HCT116 (cell line): ENCODE results near the gene FOXD2. TPM values are rescaled to one million over a fixed set of nuclear protein-coding genes. Genes with fewer than 3 reads are reported as not detected.

Source experiments
- ATAC-seq: fragments of 200-7000 bp; cut with Tn5 transposase; 2 replicates; pipeline ENCODE4 v1.9.1; 2020; ENCODE audit warnings: mild to moderate bottlenecking, moderate library complexity
- BruUV-seq: library from RNA; stranded (reverse); fragments of 400-500 nt; replicated peaks from 2 replicates; lab custom pipeline; 2021; lab: Mats Ljungman, UMichigan
- CTCF ChIA-PET: fragments of 300-600 bp; sonication (Branson Sonifier 250); formaldehyde crosslinking; loops from one replicate; lab custom pipeline; 2021; ENCODE audit warnings: antibody characterized with exemption; lab: Charles Lee
- POLR2A ChIA-PET: fragments of 300-600, 350-600 bp; sonication (Branson Sonifier 250); formaldehyde crosslinking; loops from one replicate; lab custom pipeline; 2021; ENCODE audit warnings: antibody characterized with exemption; lab: Charles Lee
- RAD21 ChIA-PET, 2 experiments: fragments of 300-600 bp; sonication (Branson Sonifier 250); formaldehyde crosslinking; loops; one replicate each; lab custom pipeline; 2023; ENCODE audit warnings: low total read pairs in 2 of 2; ENCODE audit not compliant: uncharacterized antibody in 2 of 2, unreplicated experiment in 2 of 2, low non-redundant PET in 1 of 2; lab: Charles Lee
- DNase-seq: peaks from one replicate; pipeline ENCODE4 v3.0.0-alpha.2; 2010; ENCODE audit warnings: low read depth, low spot score
- H2AFZ ChIP-seq: fragments of 200-600 bp; shearing (Covaris generic), sonication (generic); 2 replicates; pipeline ENCODE4 v1.6.1; 2017; ENCODE audit warnings: low read depth, mixed run types, mixed read lengths, antibody characterized with exemption, low read length; ENCODE audit not compliant: poor library complexity, severe bottlenecking
- H3K27ac ChIP-seq: 2 replicates; pipeline ENCODE4 v1.5.1; 2012; ENCODE audit warnings: low read depth, low read length
- H3K27me3 ChIP-seq: fragments of 200-600 bp; sonication (generic); 2 replicates; pipeline ENCODE4 v1.6.1; 2016; ENCODE audit warnings: mixed run types, low read length, mixed read lengths; ENCODE audit not compliant: insufficient read depth
- H3K36me3 ChIP-seq, 2 experiments: fragments of 200-500 bp in 1 of 2; fragments of 200-600 bp in 1 of 2; sonication (Bioruptor generic) in 1 of 2; sonication (generic) in 1 of 2; 2 replicates each; pipeline versions ENCODE4 v1.5.1 to v1.6.1; 2014 to 2016; ENCODE audit warnings: low read length in 2 of 2, inconsistent platforms in 1 of 2, mixed read lengths in 1 of 2, mixed run types in 1 of 2; ENCODE audit not compliant: insufficient read depth in 2 of 2, control insufficient read depth in 1 of 2
- H3K4me1 ChIP-seq, 2 experiments: fragments of 200-600 bp in 1 of 2; sonication (generic) in 1 of 2; 2 replicates each; pipeline versions ENCODE4 v1.5.1 to v1.6.1; 2012 to 2017; ENCODE audit warnings: low read length in 2 of 2, inconsistent platforms in 1 of 2, mild to moderate bottlenecking in 1 of 2, mixed read lengths in 1 of 2, mixed run types in 1 of 2, moderate library complexity in 1 of 2; ENCODE audit not compliant: insufficient read depth in 2 of 2, control insufficient read depth in 1 of 2
- H3K4me2 ChIP-seq: fragments of 200-600 bp; sonication (generic); 2 replicates; pipeline ENCODE4 v1.6.1; 2017; ENCODE audit warnings: mixed run types, low read length, mixed read lengths
- H3K4me3 ChIP-seq, 2 experiments: fragments of 200-600 bp in 1 of 2; sonication (generic) in 1 of 2; replicated peaks in 1 of 2; 2 replicates each; pipeline ENCODE4 v1.5.1; 2011 to 2016; ENCODE audit warnings: low read length in 2 of 2, control low read depth in 1 of 2, low read depth in 1 of 2, mild to moderate bottlenecking in 1 of 2, mixed read lengths in 1 of 2, mixed run types in 1 of 2
- H3K79me2 ChIP-seq: fragments of 200-600 bp; sonication (generic); 2 replicates; pipeline ENCODE4 v1.6.1; 2017; ENCODE audit warnings: mild to moderate bottlenecking, mixed run types, low read length, moderate library complexity, mixed read lengths; ENCODE audit not compliant: insufficient read depth
- H3K9ac ChIP-seq: fragments of 200-600 bp; sonication (generic); 2 replicates; pipeline ENCODE4 v1.6.1; 2016; ENCODE audit warnings: low read length, mixed read lengths
- H3K9me2 ChIP-seq: fragments of 200-600 bp; sonication (generic), shearing (Covaris generic); 2 replicates; pipeline ENCODE4 v1.6.1; 2017; ENCODE audit warnings: mixed run types, mild to moderate bottlenecking, moderate library complexity; ENCODE audit not compliant: insufficient read depth
- H3K9me3 ChIP-seq, 2 experiments: fragments of 200-500 bp in 1 of 2; fragments of 200-600 bp in 1 of 2; sonication (Bioruptor generic) in 1 of 2; sonication (generic) in 1 of 2; 2 replicates each; pipeline ENCODE4 v1.6.1; 2014 to 2017; ENCODE audit warnings: low read length in 2 of 2, mixed read lengths in 2 of 2, inconsistent platforms in 1 of 2, low read depth in 1 of 2, mild to moderate bottlenecking in 1 of 2, mixed run types in 1 of 2, moderate library complexity in 1 of 2; ENCODE audit not compliant: control insufficient read depth in 1 of 2, insufficient read depth in 1 of 2
- H4K20me1 ChIP-seq: fragments of 200-600 bp; sonication (generic), shearing (Covaris generic); 2 replicates; pipeline ENCODE4 v1.6.1; 2017; ENCODE audit warnings: mixed run types, mild to moderate bottlenecking, moderate library complexity; ENCODE audit not compliant: insufficient read depth
- ATF3 ChIP-seq: IDR thresholded peaks from 2 replicates; pipeline ENCODE4 v1.6.1; 2012
- CEBPB ChIP-seq: IDR thresholded peaks from 2 replicates; pipeline ENCODE4 v1.6.1; 2012; ENCODE audit warnings: low read depth
- CTCF ChIP-seq, 3 experiments: fragments of 200-600 bp in 1 of 3; sonication (generic) in 1 of 3; IDR thresholded peaks in 2 of 3; conservative IDR thresholded peaks in 1 of 3; 2 replicates each; pipeline ENCODE4 v1.5.1; 2012 to 2017; ENCODE audit warnings: low read depth in 2 of 3, low read length in 2 of 3, antibody characterized with exemption in 1 of 3, borderline replicate concordance in 1 of 3, control low read depth in 1 of 3, mild to moderate bottlenecking in 1 of 3, mixed read lengths in 1 of 3, mixed run types in 1 of 3, moderate library complexity in 1 of 3; ENCODE audit not compliant: insufficient read depth in 1 of 3
- EGR1 ChIP-seq: IDR thresholded peaks from 2 replicates; pipeline ENCODE4 v1.6.1; 2012; ENCODE audit warnings: low read depth
- EZH2 ChIP-seq: fragments of 200-600 bp; sonication (generic); IDR thresholded peaks from 2 replicates; pipeline ENCODE4 v1.6.1; 2017; ENCODE audit warnings: antibody characterized with exemption, mixed run types
- EZH2phosphoT487 ChIP-seq: fragments of 200-600 bp; IDR thresholded peaks from 2 replicates; pipeline ENCODE4 v1.6.1; 2018; ENCODE audit warnings: antibody characterized with exemption, borderline replicate concordance
- FOSL1 ChIP-seq: IDR thresholded peaks from 2 replicates; pipeline ENCODE4 v1.6.1; 2012; ENCODE audit warnings: low read depth
- JUND ChIP-seq: IDR thresholded peaks from 2 replicates; pipeline ENCODE4 v1.6.1; 2012
- MAX ChIP-seq: IDR thresholded peaks from 2 replicates; pipeline ENCODE4 v1.6.1; 2012
- POLR2A ChIP-seq: IDR thresholded peaks from 2 replicates; pipeline ENCODE4 v1.7.0; 2011; ENCODE audit warnings: borderline replicate concordance; ENCODE audit not compliant: insufficient read depth, insufficient read length; ENCODE audit errors: extremely low read depth
- POLR2AphosphoS5 ChIP-seq: IDR thresholded peaks from 2 replicates; pipeline ENCODE4 v1.6.1; 2011; ENCODE audit warnings: mild to moderate bottlenecking, low read depth, low read length, moderate library complexity
- RAD21 ChIP-seq: IDR thresholded peaks from 2 replicates; pipeline ENCODE4 v1.6.1; 2012; ENCODE audit warnings: low read depth, mild to moderate bottlenecking
- SIN3A ChIP-seq: IDR thresholded peaks from 2 replicates; pipeline ENCODE4 v1.6.1; 2012; ENCODE audit warnings: low read depth
- SP1 ChIP-seq: IDR thresholded peaks from 2 replicates; pipeline ENCODE4 v1.6.1; 2012; ENCODE audit warnings: low read depth
- SRF ChIP-seq: IDR thresholded peaks from 2 replicates; pipeline ENCODE4 v1.6.1; 2012; ENCODE audit warnings: low read depth
- YY1 ChIP-seq: IDR thresholded peaks from 2 replicates; pipeline ENCODE4 v1.6.1; 2011; ENCODE audit warnings: low read length, low read depth, moderate library complexity, mild to moderate bottlenecking; ENCODE audit not compliant: insufficient replicate concordance; ENCODE audit errors: extremely low read depth
- intact Hi-C: fragments of 100-400 bp; cut with micrococcal nuclease; formaldehyde crosslinking; loops from 2 replicates; pipeline ENCODE4 v1.10.0; 2022
- total RNA-seq: library from RNA; stranded (reverse); gene quantifications from one replicate; pipeline ENCODE4 v1.2.1, GENCODE V29; 2021; ENCODE audit not compliant: unreplicated experiment

FOXD2 gene
- total RNA-seq, 1 experiment from 2014 or later, result 1.9 TPM

GRCh38 chr1:47478090-47478489 is 40.2 kb downstream of the FOXD2 start:
- Histone ChIP-seq H3K27me3 (0 out of 2 replicates have a peak, but pooled peaks cover 6% of the 10 kb centered on the region), H3K4me1 (no peaks in the 10 kb centered on the region), H3K4me2 (no peak overlapping the region), H3K9me3 (no peaks in the 10 kb centered on the region), H3K9me2 (no peaks in the 10 kb centered on the region), H3K36me3 (no peaks in the 10 kb centered on the region), H3K79me2 (no peaks in the 10 kb centered on the region), H2AFZ (no peak overlapping the region), H3K9ac (no peak overlapping the region), H3K27ac (no peak overlapping the region), H4K20me1 (no peaks in the 10 kb centered on the region), H3K4me3 (no peak overlapping the region)
- DNase-seq, result no peak
- POLR2A ChIA-PET, result no interaction called here
- no TSS peak for BruUV-seq
- ATAC-seq, result no peak
- CTCF ChIA-PET, result no interaction called here
- intact Hi-C loops, result no loop called here
- RAD21 ChIA-PET, result no interaction called here
- no peak for TF ChIP-seq EZH2phosphoT487
- no peak for TF ChIP-seq EGR1
- no peak for TF ChIP-seq SRF
- no peak for TF ChIP-seq CTCF (IDR thresholded peaks at IDR 0.05 in 2 of 3, conservative IDR thresholded peaks at IDR 0.05 in 1 of 3; ENCODE audit: borderline replicate concordance in 1 of 3, insufficient read depth in 1 of 3, low read depth in 2 of 3, low read length in 2 of 3)
- no peak for TF ChIP-seq JUND
- TF ChIP-seq FOSL1, result no peak
- no peak for TF ChIP-seq SIN3A
- TF ChIP-seq EZH2, result no peak
- TF ChIP-seq POLR2A, result no peak

- ChIA-PET POLR2A (no interaction called here), RAD21 (no interaction called here), CTCF (no interaction called here)
- Histone ChIP-seq H3K79me2 (no peaks in the 10 kb centered on the region), H3K36me3 (no peaks in the 10 kb centered on the region), H3K4me1 (no peaks in the 10 kb centered on the region), H3K27me3 (0 out of 2 replicates have a peak, but pooled peaks cover 5% of the 10 kb centered on the region), H2AFZ (no peak overlapping the region), H3K4me2 (no peak overlapping the region), H3K9me2 (no peaks in the 10 kb centered on the region), H3K27ac (no peak overlapping the region), H4K20me1 (no peaks in the 10 kb centered on the region), H3K9me3 (no peaks in the 10 kb centered on the region), H3K9ac (no peak overlapping the region), H3K4me3 (no peak overlapping the region)
- intact Hi-C loops, result no loop called here
- TF ChIP-seq EZH2, result no peak
- no peak for TF ChIP-seq RAD21
- no peak for TF ChIP-seq SIN3A
- TF ChIP-seq SP1, result no peak
- TF ChIP-seq EZH2phosphoT487, result no peak
- no peak for TF ChIP-seq FOSL1
- no peak for TF ChIP-seq JUND
- no peak for TF ChIP-seq CEBPB
- no peak for TF ChIP-seq POLR2AphosphoS5
- TF ChIP-seq SRF, result no peak
- TF ChIP-seq EGR1, result no peak
- no peak for TF ChIP-seq ATF3
- TF ChIP-seq MAX, result no peak
- TF ChIP-seq YY1, result no peak
- ATAC-seq (no peak), DNase-seq (no peak)
- no TSS peak for BruUV-seq
Measured at GRCh38 chr1:47479664-47480063, 41.8 kb downstream of the FOXD2 start.
